T-helper 2 cell (primary cell): Measurements from ENCODE around the gene TMEM232.
"Not testable (repeated sequence)": the region's sequence is repeated elsewhere in the genome, so short reads cannot be mapped to it uniquely, and the experiment has no call there.

Experiments used
- DNase-seq, 5 experiments: peaks; one replicate each; pipeline versions ENCODE4 v3.0.0 to v3.0.0-alpha.2; 2012 to 2022
- total RNA-seq, 2 donors: gene quantifications; one replicate each; lab custom pipeline; 2026; lab: John Stamatoyannopoulos, UW

TMEM232 gene
- 1.5 to 1.9 reads per million in 2 donors for total RNA-seq

GRCh38 chr5:110726249-110727024 is at the start of gene TMEM232:
TSS of gene TMEM232 (minus strand) at chr5:110726671. CDS start at chr5:110667352, 59,319 bp downstream.
- peak; percentile 22 to 88 (median 60) for DNase-seq

GRCh38 chr5:110770286-110770685 is 43.8 kb upstream of the TMEM232 start:
- no peak for DNase-seq

GRCh38 chr5:110769000-110769681 is 42.7 kb upstream of the TMEM232 start:
- DNase-seq = no peak

- DNase-seq = no peak
Measured at GRCh38 chr5:110768138-110768860, 41.8 kb upstream of the TMEM232 start.

- DNase-seq = no peak
Measured at GRCh38 chr5:110760158-110760557, 33.7 kb upstream of the TMEM232 start.

- DNase-seq = peak in 1 of 5 experiments; percentile 66
Measured at GRCh38 chr5:110757118-110757729, 30.8 kb upstream of the TMEM232 start.

- DNase-seq = no peak
Measured at GRCh38 chr5:110754181-110754580, 27.7 kb upstream of the TMEM232 start.

- DNase-seq = peak in 1 of 5 experiments; percentile 86
Measured at GRCh38 chr5:110753600-110753999, 27.1 kb upstream of the TMEM232 start.

GRCh38 chr5:110752953-110753352 is 26.5 kb upstream of the TMEM232 start:
- DNase-seq = peak in 1 of 5 experiments; percentile 73

- peak in 2 of 5 experiments; percentile 50 to 96 for DNase-seq
Measured at GRCh38 chr5:110751902-110752762, 25.7 kb upstream of the TMEM232 start.

- DNase-seq = peak; percentile 65 to 96 (median 81)
Measured at GRCh38 chr5:110738812-110739651, 12.6 kb upstream of the TMEM232 start, which contains the start of gene SLC25A46. TSS of gene SLC25A46 (plus strand) at chr5:110739007. CDS start at chr5:110739120, 113 bp downstream.

- peak in 1 of 5 experiments; percentile 27 for DNase-seq
Measured at GRCh38 chr5:110738503-110738811, 12.0 kb upstream of the TMEM232 start.

- DNase-seq = no peak
Measured at GRCh38 chr5:110736753-110737152, 10.3 kb upstream of the TMEM232 start.

GRCh38 chr5:110735556-110735955 is 9.1 kb upstream of the TMEM232 start:
- no peak for DNase-seq

- no peak for DNase-seq
Measured at GRCh38 chr5:110734101-110734500, 7.6 kb upstream of the TMEM232 start.

- DNase-seq = not testable (repeated sequence)
Measured at GRCh38 chr5:110731499-110731898, 5.0 kb upstream of the TMEM232 start.

GRCh38 chr5:110727025-110727314 is 499 bp upstream of the TMEM232 start:
- peak in 1 of 5 experiments; percentile 40 for DNase-seq

GRCh38 chr5:110718311-110718710 is 8.2 kb downstream of the TMEM232 start:
- DNase-seq = no peak

- DNase-seq = no peak
Measured at GRCh38 chr5:110716247-110717245, 9.9 kb downstream of the TMEM232 start.
